ENCODE results near the gene ARAP1.

GRCh38 chr11:72758304-72758689, 6.1 kb upstream of the ARAP1 start:
- no peak for TF ChIP-seq CTCF (IDR thresholded peaks at IDR 0.05 in 8 of 11, conservative IDR thresholded peaks at IDR 0.05 in 3 of 11)
- no peak for TF ChIP-seq POLR2A (IDR thresholded peaks at IDR 0.05)

All from spleen (tissue), 7 donors.